Panc1 (cell line): Measurements from ENCODE around the gene OTULINL. TPM values are rescaled to one million over a fixed set of nuclear protein-coding genes. Genes with fewer than 3 reads are reported as not detected.

Experiments
- ATAC-seq: fragments of 200-7000 bp; cut with Tn5 transposase; 2 replicates; pipeline ENCODE4 v1.9.1; 2020; ENCODE audit warnings: mild to moderate bottlenecking, moderate library complexity
- BruUV-seq: library from RNA; stranded (reverse); fragments of 400-500 nt; replicated peaks from 2 replicates; lab custom pipeline; 2021; lab: Mats Ljungman, UMichigan
- CTCF ChIA-PET: fragments of 300-600 bp; sonication (Branson Sonifier 250); formaldehyde crosslinking; loops from one replicate; lab custom pipeline; 2022; ENCODE audit warnings: antibody characterized with exemption; lab: Charles Lee
- POLR2A ChIA-PET: fragments of 300-600 bp; sonication (Branson Sonifier 250); formaldehyde crosslinking; loops from one replicate; lab custom pipeline; 2022; ENCODE audit warnings: antibody characterized with exemption; lab: Charles Lee
- DNase-seq: peaks from one replicate; pipeline ENCODE4 v3.0.0-alpha.2; 2010; ENCODE audit warnings: low read depth, low spot score
- H3K27ac ChIP-seq: 2 replicates; pipeline ENCODE4 v1.5.1; 2011; ENCODE audit warnings: mild to moderate bottlenecking, low read length, inconsistent platforms
- H3K27me3 ChIP-seq: fragments of 200-500 bp; sonication (Bioruptor generic); 2 replicates; pipeline ENCODE4 v1.6.0; 2014; ENCODE audit warnings: low read length, inconsistent platforms; ENCODE audit not compliant: control insufficient read depth, insufficient read depth
- H3K36me3 ChIP-seq: fragments of 200-500 bp; sonication (Bioruptor generic); 2 replicates; pipeline ENCODE4 v1.5.1; 2014; ENCODE audit warnings: inconsistent platforms, mild to moderate bottlenecking, low read length, moderate library complexity; ENCODE audit not compliant: control insufficient read depth, insufficient read depth
- H3K4me1 ChIP-seq: 2 replicates; pipeline ENCODE4 v1.5.1; 2011; ENCODE audit warnings: inconsistent platforms, mild to moderate bottlenecking, low read length, moderate library complexity; ENCODE audit not compliant: control insufficient read depth, insufficient read depth
- H3K4me3 ChIP-seq, 2 experiments: 2 replicates each; pipeline ENCODE4 v1.5.1; 2011 to 2012; ENCODE audit warnings: low read depth in 2 of 2, low read length in 2 of 2, mild to moderate bottlenecking in 2 of 2, inconsistent platforms in 1 of 2, moderate library complexity in 1 of 2
- H3K9me3 ChIP-seq: fragments of 200-500 bp; sonication (Bioruptor generic); 2 replicates; pipeline ENCODE4 v1.5.1; 2014; ENCODE audit warnings: low read depth, mild to moderate bottlenecking, inconsistent platforms, low read length, moderate library complexity; ENCODE audit not compliant: control insufficient read depth, insufficient read depth
- CTCF ChIP-seq: fragments of 450-650 bp; IDR thresholded peaks from 2 replicates; pipeline ENCODE4 v1.5.1; 2017; ENCODE audit warnings: mild to moderate bottlenecking
- POLR2AphosphoS5 ChIP-seq: IDR thresholded peaks from 2 replicates; pipeline ENCODE4 v1.6.1; 2012; ENCODE audit warnings: mild to moderate bottlenecking, low read depth, low read length, moderate library complexity
- REST ChIP-seq, 2 experiments: IDR thresholded peaks; 2 replicates each; pipeline ENCODE4 v1.6.1; 2011 to 2012; ENCODE audit warnings: low read depth in 2 of 2, control low read depth in 1 of 2, low read length in 1 of 2, mild to moderate bottlenecking in 1 of 2, moderate library complexity in 1 of 2; ENCODE audit not compliant: insufficient read depth in 1 of 2
- SIN3A ChIP-seq: IDR thresholded peaks from 2 replicates; pipeline ENCODE4 v1.6.1; 2012; ENCODE audit warnings: low read depth, mild to moderate bottlenecking, low read length, moderate library complexity, borderline replicate concordance; ENCODE audit not compliant: insufficient read depth
- TCF7L2 ChIP-seq: IDR thresholded peaks from 2 replicates; pipeline ENCODE4 v1.6.1; 2011; ENCODE audit warnings: mild to moderate bottlenecking, low read depth, low read length, inconsistent platforms
- in situ Hi-C: cut with HindIII; loops from 2 replicates; pipeline ENCODE4 v1.10.0; 2016; ENCODE audit warnings: low sequenced_read_pairs, low pct_unique_long_range_greater_than_20kb
- intact Hi-C: fragments of 100-400 bp; cut with micrococcal nuclease; formaldehyde crosslinking; loops from one replicate; pipeline ENCODE4 v1.10.0; 2022; ENCODE audit not compliant: unreplicated experiment
- total RNA-seq: library from RNA; stranded (reverse); gene quantifications from one replicate; pipeline ENCODE4 v1.2.1, GENCODE V29; 2021; ENCODE audit not compliant: unreplicated experiment

Gene OTULINL
- total RNA-seq, 1 experiment from 2014 or later = 1.8 TPM

GRCh38 chr5:14650052-14650451, 68.5 kb downstream of the OTULINL start:
- no peaks in the 10 kb centered on the region for H3K9me3 ChIP-seq
- intact Hi-C loops (no loop called here), in situ Hi-C loops (no loop called here)
- H3K4me1 ChIP-seq = no peaks in the 10 kb centered on the region
- ATAC-seq (no peak), DNase-seq (no peak)
- no peak overlapping the region for H3K4me3 ChIP-seq
- no peaks in the 10 kb centered on the region for H3K36me3 ChIP-seq
- POLR2A ChIA-PET = no interaction called here
- no peak overlapping the region for H3K27ac ChIP-seq
- TF ChIP-seq TCF7L2 = no peak
- no peak for TF ChIP-seq REST (IDR thresholded peaks at IDR 0.05; ENCODE audit: insufficient read depth in 1 of 2, low read depth in 2 of 2, low read length in 1 of 2)
- TF ChIP-seq CTCF = no peak
- TF ChIP-seq SIN3A = no peak
- no peak for TF ChIP-seq POLR2AphosphoS5
- no TSS peak for BruUV-seq
- H3K27me3 ChIP-seq = peaks cover 9% of the 10 kb centered on the region
- CTCF ChIA-PET = interaction anchor here (0.7 kb wide), 1 partner anchor 643 kb away, joined by 4 read pairs; no protein-coding TSS in a partner anchor

DNA sequence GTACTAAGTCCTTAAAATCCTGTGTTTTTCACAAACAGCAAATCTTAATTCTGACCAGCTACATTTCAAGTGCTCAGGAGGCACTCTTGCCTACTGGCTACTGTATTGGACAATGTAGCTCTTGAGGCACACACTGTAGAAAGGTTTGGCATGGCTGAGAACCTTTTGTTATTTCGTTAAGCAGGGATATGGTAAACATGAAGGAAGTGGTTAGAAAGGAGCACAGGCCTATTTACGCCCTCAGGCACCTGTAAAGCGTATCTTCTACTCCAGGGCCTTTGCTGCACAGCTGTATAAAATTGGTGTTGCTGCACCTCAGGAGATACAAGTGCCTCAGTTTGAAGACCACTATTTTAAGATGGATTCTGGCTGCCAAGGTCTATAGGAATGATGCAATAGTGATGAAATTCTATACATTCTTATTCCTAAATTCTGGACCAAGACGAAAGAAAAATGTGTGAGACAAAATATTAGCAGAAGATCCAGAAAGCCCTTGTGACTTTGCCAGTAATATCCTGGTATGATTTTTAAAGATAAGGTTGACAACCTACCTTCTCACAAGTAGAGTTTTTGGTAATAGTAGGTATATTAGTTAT, 73.7 kb downstream of the OTULINL start:
- TF ChIP-seq TCF7L2 (no peak), CTCF (no peak), SIN3A (no peak), POLR2AphosphoS5 (no peak), REST (IDR thresholded peaks at IDR 0.05; ENCODE audit: insufficient read depth in 1 of 2, low read depth in 2 of 2, low read length in 1 of 2) (no peak)
- Histone ChIP-seq H3K4me3 (no peak overlapping the region), H3K27me3 (peaks cover 6% of the 10 kb centered on the region; the same call in 1 of the 2 replicates), H3K27ac (no peak overlapping the region), H3K9me3 (no peaks in the 10 kb centered on the region), H3K36me3 (no peaks in the 10 kb centered on the region), H3K4me1 (no peaks in the 10 kb centered on the region)
- DNase-seq (no peak), ATAC-seq (no peak)
- ChIA-PET CTCF (no interaction called here), POLR2A (no interaction called here)
- in situ Hi-C loops (no loop called here), intact Hi-C loops (no loop called here)
- BruUV-seq = no TSS peak
